NB4 (cell line): Measurements from ENCODE around the gene RDX.

ENCODE experiments used
- DNase-seq: peaks from one replicate; pipeline ENCODE4 v3.0.0; 2010; ENCODE audit warnings: low read depth
- H3K4me3 ChIP-seq: one replicate; pipeline ENCODE4 v1.5.1; 2011; ENCODE audit warnings: mild to moderate bottlenecking, low read depth, low read length, moderate library complexity
- CTCF ChIP-seq: IDR thresholded peaks from one replicate; pipeline ENCODE4 v1.5.1; 2012; ENCODE audit warnings: low read depth, low read length
- MAX ChIP-seq: IDR thresholded peaks from 2 replicates; pipeline ENCODE4 v1.6.1; 2011; ENCODE audit warnings: low read depth, low read length
- MYC ChIP-seq: IDR thresholded peaks from 2 replicates; pipeline ENCODE4 v1.6.1; 2011; ENCODE audit warnings: low read depth, low read length
- POLR2A ChIP-seq: IDR thresholded peaks from 2 replicates; pipeline ENCODE4 v1.6.1; 2011; ENCODE audit warnings: mild to moderate bottlenecking; ENCODE audit not compliant: insufficient read length; ENCODE audit errors: extremely low read depth

RDX gene

GRCh38 chr11:110296226-110297075 is at the start of gene RDX:
Gene RDX, minus strand, starts transcription at chr11:110296614. Its CDS starts 16,922 bp downstream, at chr11:110279692.
- peak; percentile 87 for DNase-seq
- H3K4me3 ChIP-seq = peak within 1 kb of the TSS; percentile 78
- no peak for TF ChIP-seq MYC
- no peak for TF ChIP-seq POLR2A
- no peak for TF ChIP-seq MAX
- no peak for TF ChIP-seq CTCF

- TF ChIP-seq MAX = no peak
- no peak for TF ChIP-seq POLR2A
- no peak for TF ChIP-seq CTCF
- TF ChIP-seq MYC = no peak
- no peak for DNase-seq
- H3K4me3 ChIP-seq = no peak overlapping the region
Measured at GRCh38 chr11:110345743-110346142, 49.3 kb upstream of the RDX start.

GRCh38 chr11:110340436-110340835 is 44.0 kb upstream of the RDX start:
- H3K4me3 ChIP-seq = no peak overlapping the region
- DNase-seq = no peak

GRCh38 chr11:110339456-110340250 is 43.2 kb upstream of the RDX start:
- TF ChIP-seq POLR2A (no peak), CTCF (no peak), MAX (no peak), MYC (no peak)
- H3K4me3 ChIP-seq = no peak overlapping the region
- no peak for DNase-seq

More at GRCh38 chr11:110340436-110340835, 44.0 kb upstream of the RDX start:
- TF ChIP-seq MAX (no peak), CTCF (no peak), POLR2A (no peak), MYC (no peak)

DNA sequence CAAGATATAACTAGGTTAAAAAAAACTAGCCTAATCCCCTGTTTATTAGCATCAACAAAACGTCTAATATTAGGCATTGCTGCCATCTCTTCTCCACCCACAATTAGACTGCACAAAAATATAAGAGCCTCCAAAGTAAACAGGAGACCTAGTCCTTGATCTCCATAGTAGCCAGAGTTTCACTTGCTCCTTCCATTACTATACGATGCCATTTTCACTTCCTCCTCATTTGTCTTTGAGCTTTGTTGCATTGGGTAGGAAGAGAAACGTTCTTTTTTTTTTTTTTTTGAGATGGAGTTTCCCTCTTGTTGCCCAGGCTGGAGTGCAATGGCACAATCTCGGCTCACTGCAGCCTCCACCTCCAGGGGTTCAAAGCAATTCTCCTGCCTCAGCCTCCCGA is 42.3 kb upstream of the RDX start:
- no peak overlapping the region for H3K4me3 ChIP-seq
- no peak for TF ChIP-seq CTCF
- TF ChIP-seq POLR2A = no peak
- TF ChIP-seq MYC = no peak
- no peak for TF ChIP-seq MAX
- no peak for DNase-seq
